CMK (cell line): ENCODE measurements around the gene PPP2R5D.

Experiments
- DNase-seq: peaks from one replicate; pipeline ENCODE4 v3.0.0-alpha.2; 2010; ENCODE audit warnings: low read depth

The PPP2R5D gene

DNA sequence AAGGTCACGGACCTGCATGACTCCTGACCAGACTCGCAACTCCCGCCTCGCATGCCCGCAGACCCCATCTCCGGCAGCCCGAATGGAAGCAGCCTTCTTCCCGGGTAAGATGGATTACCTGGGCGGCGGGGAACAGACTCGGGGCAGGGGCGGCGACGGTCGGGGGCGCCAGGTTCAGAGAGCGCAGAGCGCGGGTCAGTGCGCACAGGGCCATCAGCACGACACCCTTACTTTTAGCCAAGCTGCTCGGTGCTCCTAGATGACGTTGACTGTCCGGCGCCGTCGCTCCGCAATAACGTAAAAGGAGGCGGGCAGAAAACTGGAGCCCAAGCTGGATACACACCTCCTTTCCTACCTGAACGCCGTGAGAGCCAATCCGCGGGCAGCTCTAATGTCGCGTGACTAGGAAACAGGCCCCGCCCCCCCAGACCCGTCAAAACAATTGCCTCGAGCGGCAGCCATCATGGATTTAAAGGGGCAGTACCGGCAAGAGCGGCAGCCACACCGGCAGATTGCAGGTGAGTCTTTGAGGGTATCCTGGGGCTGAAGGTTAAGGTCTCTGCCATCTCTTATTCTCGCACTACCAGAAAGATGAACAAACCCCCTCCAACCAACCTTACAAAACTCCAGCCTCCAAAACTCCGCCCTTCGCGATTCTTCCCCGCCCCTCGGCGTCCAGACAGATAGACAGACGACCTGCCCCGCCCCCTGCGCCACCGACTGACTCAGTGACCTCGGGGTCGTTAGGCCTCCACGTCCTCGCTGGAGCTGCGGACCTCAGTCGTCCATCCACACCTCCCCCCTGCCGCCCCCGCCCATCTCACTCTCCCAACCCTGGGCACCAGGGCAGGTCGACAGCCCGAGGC is 75.0 kb downstream of the PPP2R5D start, which contains the start of the genes KLC4 and MRPL2:
Gene KLC4 (plus strand): TSS at position 464 of the 866 bp plus-strand sequence. CDS start 1,705 bp downstream, outside the sequence.
Gene MRPL2 (minus strand): TSS at position 267 of the 866 bp plus-strand sequence. CDS start 53 bp downstream, at position 214.
- peak; percentile 94 for DNase-seq

GRCh38 chr6:43060034-43060754 is 75.8 kb downstream of the PPP2R5D start:
- no peak for DNase-seq

- DNase-seq: no peak
These were observed 76.6 kb downstream of the PPP2R5D start for GRCh38 chr6:43060755-43061633.

GRCh38 chr6:43061861-43062260 is 77.5 kb downstream of the PPP2R5D start:
- DNase-seq: no peak
